ENCODE results near the gene ZNF670.
"Not testable (repeated sequence)": the region's sequence is repeated elsewhere in the genome, so short reads cannot be mapped to it uniquely, and the experiment has no call there.

The ZNF670 gene

DNA sequence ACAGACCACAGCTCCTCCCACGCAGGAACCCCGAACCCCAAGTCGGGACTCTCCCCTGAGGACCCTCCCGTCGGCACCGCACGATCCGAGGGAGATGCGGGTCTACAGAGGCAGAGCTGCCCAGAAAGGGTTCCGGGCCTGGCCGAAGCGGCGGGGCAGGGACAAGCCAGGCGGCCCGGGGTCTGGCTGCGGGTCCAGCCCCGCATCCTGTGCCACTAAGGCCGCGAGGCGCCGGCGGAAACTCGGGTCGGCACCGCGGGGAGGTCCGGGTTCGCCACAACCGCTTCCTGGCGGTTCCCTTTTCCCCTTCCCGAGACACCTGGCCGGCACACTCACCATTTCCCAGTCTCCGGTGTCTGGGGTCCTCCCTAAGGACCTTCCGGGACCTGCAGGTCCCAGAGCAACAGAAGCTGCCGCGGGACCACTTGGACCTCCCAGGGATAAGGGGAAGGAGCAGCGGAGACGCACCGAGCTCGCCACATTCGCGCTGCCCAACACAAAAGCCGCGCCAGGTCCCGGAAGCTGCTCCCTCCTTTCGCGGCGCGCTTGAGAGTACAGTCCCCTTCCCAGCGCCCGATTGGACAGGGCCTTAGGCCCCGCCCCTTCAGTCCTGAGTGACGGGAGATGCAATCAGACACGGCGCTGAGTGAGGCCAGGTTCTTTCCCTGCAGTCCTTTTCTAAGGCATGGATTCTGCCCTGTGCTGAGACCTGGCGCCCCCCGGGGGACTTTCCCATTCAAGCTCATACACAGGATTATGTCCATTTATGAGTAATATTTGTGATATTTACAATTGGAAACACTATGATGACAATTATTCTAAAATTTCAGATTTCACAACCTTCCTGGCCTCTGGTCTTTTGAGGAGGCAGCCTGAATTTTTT, at the start of gene ZNF670:
ZNF670 (minus strand) TSS at position 554 of the 883 bp plus-strand sequence; CDS start at position 339, 215 bp downstream.
- peak; percentile 74 to 85 for DNase-seq

DNA sequence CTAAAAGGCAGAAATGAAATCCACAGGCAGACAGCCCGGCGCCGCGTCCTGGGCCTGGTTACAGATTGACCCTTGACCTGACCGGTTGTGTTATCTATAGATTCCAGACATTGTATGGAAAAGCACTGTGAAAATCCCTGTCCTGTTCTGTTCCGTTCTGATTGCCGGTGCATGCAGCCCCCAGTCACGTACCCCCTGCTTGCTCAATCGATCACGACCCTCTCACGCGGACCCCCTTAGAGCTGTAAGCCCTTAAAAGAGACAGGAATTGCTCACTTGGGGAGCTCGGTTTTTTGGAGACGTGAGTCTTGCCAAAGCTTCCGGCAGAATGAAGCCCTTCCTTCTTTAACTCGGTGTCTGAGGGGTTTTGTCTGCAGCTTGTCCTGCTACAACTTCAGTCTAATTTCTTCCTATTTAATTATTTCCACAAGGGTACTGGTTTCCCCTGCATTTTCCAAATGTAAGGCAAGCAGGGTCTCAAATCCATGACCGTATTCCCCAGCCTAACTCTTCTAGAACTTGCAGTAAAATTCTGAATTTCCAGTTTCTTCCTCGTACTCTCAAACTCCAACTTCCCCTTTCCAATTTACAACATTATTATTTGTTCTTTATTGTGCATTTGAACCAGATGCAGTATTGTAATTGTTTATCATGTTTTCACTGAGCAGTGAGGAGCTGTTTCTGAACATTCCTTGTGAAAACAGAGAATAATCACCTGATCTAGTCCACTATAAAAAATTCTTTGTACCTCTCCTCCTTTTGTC, 49.1 kb upstream of the ZNF670 start:
- peak in 1 of 2 donors; percentile 20 for DNase-seq

DNA sequence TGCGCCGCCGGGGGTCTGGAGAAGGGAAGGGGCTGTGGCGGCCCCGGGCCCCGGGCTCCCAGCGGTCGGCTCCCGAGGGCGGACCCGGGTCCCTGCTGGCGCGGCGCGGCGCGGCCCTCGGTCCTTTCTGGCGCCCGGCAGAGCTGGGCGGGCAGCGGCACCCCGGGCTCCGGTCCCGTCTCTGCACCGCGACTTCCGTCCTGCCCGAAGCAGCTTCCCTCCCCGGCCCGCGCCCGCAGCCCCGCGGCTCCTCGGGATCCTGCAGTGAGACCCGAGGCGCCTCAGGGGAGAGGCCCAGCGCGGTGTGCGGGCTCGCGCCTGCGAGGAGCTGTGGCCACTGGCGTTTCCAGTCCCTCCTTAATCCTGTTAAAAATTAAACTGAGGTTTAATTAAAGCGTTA, 48.0 kb upstream of the ZNF670 start:
- not testable (repeated sequence) for DNase-seq

DNA sequence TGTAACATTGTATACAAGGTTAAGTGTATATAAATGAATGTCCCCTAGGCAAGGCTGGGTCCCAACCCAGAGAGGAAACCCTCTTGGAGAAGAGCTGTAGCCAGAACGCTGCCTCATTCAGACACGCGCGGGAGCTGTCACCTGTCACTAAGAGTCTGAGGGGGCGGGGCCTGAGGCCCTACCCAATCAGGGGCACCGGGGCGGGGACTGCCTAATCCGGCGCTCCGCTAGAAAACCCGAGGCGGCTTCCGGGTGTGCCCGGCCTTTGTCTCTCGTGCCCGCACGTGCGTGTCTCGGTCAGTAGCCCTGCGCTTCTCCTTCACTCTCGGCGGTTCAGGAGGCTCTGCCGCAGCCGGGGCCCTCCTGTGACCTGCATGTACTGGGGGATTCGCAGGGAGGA, 47.6 kb upstream of the ZNF670 start:
- not testable (repeated sequence) for DNase-seq

DNA sequence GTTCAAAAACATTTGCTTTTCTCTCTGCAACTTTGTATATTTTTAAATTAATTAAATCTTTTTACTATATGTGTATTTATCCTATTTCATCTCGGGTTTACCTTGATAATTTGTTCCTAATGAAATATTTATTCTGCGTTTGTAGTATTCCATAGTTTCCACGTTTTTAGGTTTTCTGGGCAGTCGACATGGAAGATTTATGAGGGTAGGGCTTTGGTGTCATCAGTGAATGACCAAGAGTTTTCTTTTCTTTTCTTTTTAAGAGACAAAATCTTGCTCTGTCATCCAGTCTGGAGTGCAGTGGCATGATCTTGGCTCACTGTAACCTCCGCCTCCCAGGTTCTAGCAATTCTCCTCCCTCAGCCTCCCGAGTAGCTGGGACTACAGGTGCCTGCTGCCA, 42.8 kb upstream of the ZNF670 start:
- DNase-seq, result no peak

DNA sequence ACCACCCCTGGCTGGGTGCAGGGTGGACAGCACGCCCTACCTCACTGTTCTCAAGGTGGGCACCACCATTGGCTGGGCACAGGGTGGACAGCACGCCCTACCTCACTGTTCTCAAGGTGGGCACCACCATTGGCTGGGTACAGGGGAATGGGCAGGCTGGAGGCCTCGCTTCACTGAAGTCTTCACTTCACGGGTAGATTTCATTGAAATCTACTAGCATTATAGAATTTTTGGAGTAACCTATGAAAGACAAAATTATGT, 41.7 kb upstream of the ZNF670 start:
- DNase-seq, result not testable (repeated sequence)

DNA sequence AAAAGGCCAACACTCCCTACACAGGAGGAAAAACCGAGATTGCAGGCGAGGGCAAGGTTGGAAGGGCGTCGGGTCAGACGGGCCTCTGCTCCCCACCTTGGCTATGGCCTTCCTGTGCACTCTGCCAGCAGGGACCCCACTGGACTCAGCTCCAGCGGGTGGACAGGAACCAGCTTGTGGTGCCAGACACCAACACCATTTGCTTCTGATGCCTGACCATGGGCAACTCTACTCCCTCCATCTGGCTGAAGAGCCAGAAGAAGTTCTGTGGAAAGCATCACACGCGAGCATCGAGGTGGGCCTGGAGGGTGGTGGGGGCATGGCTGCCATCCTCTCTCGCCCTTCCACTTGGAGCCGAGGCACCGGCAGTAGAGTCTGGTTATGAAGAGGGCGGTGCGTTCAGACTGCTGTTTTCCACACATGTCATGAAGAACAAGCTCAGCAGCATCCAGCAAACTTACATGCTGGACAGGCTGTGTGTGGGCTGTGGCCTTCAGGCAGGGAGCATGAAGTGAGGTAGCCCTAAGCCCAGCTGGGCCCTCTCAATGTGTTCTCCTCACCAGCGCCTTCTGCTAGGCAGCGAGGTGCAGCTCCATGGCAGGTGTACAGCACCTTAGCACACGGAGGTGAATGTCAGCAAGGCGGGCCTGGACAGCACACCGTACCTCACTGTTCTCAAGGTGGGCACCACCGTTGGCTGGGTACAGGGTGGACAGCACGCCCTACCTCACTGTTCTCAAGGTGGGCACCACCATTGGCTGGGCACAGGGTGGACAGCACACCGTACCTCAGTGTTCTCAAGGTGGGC, 41.2 kb upstream of the ZNF670 start:
- no peak for DNase-seq

DNA sequence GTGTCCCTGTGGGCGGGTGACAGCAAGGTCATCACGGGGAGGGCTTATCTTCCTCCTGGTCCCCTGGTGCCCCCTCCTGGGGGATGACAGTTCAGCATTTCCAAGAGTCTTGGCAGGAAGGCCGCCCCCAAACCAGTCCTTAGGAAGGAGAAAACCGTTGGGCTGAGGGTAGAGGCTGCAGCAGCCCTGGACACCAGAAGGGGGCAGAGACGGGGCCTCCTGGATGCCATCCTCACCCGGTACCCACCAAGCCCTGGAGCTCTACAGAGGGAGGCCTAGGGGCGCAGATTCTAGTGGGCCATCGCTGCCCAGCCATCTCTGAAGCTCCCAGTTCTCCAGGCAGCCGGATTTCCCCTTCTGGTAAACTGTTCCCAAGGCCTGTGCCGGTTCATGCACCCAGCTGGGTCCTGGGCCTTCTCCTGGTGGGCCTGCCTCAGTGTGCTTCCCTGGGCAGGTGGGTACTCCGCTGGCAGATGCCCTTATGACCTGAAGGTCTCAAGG, 40.4 kb upstream of the ZNF670 start:
- DNase-seq, result no peak

DNA sequence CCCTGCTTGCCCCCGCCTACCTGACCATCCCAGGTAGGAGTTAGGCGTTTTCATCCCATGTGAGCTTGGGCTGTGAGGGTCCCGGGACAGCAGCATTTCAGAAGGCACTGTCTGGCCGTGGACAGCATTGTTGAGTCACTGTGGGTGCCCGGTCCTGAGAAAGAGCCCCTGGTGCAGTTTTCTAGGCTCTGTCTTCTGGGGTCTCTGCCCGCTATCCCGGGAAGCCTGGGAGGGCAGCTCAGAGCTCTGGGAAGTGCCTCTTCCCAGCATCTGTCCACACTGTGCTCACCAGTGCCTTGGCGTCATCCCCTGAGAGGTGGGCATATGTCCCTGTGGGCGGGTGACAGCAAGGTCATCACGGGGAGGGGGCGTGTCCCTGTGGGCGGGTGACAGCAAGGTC, 36.9 kb upstream of the ZNF670 start:
- no peak for DNase-seq

DNA sequence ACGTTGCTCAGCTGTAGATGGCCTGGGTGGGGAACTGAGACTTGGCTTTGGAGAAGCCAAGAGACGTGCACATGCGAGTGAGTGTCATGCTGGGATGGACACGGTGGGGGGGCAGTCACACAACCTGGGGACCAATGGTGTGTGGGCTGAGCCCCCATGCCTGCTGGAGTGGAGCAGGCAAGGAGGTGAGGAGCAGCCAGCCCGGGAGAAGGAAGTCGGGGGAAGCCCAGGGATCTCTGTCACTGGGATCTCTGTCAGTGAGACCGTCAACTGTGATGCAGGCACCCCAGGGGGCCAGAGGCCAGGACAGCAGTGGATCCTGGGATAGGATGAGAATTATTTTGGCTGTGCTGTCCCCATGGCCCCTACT, 36.5 kb upstream of the ZNF670 start:
- DNase-seq, result no peak

DNA sequence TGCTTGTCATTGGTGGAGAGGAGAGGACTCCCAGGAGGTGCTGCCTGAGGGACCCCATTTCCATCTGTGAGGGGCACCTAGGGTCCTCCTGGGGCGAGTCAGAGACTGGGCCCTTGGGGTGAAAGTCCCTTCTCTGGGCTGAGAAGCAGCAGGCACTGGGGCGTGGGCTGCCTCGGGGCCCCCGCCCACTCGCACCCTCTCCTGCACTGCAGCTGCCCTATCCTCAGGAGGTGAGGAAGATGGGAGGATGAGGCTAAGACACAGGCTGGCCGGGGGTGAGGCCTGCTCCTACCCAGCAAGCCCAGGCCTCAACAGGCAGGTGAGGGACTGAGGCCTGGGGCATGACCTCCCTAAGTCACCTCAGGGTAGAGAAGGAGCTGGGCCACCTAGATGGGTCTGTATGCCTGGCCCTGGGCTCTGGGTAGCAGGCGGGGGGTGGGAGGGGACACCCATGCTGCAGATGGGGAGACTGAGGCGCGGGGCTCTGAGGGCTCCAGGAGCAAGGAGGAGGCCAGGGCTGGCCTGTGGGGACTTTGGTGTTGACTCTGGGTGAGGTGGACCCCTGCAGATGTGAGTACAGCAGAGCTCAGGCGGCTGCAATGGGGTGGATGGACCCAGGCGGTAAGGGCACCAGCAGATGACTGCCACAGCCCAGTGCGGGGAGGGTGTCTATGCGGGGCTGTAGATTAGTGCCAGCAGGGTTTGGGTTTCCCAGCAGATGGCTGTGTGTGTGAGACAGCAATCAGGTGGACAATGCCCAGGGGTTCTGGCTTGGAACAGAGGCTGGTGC, 35.9 kb upstream of the ZNF670 start:
- no peak for DNase-seq

DNA sequence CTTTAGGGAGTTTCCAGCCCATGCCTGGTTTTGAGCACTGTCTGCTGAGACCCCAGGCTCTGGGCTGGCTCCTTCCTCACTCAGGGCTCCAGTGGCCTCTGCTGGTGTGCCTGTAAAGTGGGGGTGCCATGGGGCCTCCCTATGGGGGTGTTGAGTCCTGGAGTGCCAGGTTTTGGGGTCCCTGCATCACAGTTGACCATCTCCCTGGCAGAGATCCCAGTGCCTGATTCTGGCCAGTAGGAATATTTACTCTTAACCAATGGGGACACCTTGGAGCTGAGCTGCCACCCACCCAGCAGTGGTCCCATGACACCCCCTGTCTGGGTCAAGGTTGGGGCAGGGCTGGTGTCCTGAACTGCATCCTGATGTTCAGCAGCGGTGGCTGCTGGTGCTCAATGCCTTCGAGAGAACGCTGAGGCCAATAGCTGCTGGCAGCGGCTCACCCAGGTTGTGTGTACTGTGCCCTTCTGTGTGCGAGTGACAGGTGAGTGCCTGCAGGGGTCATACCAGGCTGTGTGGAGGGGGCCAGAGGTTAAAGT, 35.2 kb upstream of the ZNF670 start:
- no peak for DNase-seq

DNA sequence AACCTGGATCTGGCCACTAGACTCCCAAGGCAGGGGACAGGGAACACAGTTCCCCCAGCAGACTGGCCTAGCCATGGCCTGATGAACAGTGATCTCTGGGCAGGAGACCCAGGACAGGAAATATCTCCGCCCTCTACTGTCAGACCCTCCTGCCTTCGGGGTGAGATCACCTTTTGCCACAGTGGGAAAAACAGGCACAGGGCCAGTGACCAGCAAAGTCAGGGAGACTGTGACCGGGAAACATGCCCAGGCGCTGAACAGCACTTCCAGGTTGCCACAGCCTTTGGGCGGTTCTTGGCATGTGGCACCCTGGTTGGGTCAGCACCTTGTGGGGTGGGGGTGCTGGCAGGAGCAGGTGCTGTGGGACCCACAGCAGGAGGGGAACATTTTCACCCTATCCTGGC, 34.5 kb upstream of the ZNF670 start:
- DNase-seq, result no peak

DNA sequence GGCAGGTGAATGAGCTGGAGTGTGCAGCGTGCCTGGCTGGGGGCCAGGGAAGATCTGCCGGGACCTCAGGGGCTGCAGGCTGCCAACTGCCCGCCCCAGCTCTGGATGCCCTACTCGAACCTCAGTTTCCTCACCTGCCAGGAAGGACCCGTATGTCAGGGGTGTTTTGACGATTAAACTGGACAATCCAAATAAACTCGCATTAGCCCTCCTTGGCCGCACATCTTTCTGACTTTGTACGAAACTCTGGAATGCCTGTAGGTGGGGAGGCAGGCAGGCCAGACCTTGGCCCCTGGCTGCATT, 33.8 kb upstream of the ZNF670 start:
- DNase-seq, result no peak

DNA sequence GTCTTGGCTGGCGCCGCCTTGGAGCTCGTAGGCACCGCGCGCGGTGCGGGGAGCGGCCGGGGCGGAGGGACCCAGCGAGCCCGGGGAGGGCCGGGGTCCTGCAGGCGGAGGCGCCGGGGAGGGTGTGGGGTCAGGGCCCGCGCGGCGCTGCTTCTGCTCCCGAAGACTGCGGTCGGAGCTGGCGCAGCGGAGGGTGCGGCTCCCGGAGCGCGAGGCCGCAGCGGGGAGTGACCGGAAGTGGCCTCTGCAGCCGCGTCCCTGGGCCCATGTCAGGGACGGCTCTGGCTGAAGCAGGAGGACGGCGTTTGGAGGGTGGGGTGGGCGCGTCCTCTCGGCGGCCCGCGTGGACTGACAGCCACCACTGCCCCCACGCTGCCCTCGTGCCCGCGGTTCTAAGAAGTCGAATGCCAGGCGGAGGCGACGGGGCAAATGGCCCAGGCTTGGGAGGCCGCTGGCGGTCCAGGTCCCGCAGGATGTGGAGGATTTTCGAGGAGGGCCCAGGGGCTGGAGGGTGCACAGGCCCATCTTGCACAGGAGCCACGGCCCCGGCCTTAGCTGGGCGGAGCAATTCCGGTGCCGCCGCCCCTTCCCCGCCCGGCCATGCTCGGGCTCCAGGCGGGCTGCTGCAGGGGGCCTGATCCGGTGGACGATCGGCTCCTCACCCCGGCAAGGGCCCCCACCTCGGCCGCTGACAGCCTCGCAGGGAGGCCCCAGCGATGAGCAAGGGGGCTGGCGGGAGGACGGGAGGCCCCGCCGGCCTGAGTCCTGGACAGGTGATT, 33.3 kb upstream of the ZNF670 start:
- DNase-seq, result no peak

DNA sequence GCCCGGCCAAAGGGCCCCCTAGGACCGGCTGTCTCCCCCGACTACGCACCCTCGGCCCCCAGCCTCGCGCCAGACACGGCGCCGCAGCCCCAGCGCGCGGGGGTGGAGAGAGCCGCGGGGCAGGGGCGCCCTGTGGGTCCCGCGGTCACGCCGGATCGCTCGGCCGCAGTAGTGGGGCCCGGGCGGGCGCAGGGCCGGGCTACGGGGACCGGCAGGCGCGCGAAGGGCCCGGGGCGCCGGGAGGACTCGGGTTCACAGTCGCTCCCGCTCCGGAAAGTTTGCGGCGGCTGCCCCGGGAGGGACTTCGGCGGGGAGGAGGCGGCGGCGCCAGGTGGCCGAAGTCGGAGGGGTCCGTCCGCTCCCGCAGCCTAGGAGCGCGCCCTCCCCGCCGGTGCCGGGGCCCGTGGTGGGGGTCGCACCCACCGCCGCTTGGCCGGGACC, 32.7 kb upstream of the ZNF670 start:
- no peak for DNase-seq

DNA sequence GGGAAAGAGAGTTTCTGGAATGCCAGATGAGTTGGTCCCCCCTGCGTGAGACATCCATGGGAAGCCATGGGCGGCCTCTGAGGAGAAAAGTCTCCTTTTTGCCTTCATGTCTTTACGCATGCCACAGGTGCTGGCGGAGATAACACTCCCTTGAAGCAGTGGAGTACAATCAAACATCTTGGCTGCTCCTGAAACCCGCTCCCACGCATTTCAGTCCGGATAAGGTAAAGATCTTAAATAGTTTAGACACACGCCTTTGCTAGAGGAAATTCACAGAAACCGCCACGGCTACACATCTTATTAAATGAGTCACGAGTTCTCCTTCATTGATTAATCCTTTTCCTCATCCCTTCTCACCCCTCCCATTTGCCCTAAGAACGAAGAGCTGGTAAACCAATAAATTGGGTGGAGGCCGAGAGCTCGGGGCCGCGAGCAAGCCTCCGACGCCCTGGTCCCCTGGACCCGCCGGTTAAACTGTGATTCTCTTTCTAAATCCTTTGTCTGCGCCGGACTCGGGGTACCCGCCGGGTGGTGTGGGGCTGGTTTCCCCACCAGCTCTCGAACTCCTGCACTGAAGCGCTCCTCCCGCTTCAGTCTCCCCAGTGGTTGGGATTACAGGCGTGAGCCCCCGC, 32.1 kb upstream of the ZNF670 start:
- DNase-seq, result no peak

DNA sequence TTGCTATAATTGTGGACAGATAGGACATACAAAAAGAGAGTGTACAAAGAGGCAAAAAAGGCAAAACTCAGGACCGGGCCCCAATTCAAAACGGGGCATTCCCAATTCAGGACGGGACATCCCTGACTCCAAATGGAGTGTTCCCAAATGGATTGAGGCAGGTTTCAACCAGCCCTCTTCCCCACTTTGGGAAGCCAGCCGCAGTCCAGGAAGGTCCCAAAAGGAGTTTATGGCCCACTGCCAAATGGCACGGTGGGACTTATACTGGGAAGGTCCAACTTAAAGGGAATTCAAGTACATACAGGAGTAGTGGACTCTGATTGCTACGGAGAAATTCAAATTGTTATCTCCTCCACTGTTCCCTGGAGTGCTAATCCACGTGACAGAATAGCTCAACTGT, 29.1 kb upstream of the ZNF670 start:
- DNase-seq, result no peak

DNA sequence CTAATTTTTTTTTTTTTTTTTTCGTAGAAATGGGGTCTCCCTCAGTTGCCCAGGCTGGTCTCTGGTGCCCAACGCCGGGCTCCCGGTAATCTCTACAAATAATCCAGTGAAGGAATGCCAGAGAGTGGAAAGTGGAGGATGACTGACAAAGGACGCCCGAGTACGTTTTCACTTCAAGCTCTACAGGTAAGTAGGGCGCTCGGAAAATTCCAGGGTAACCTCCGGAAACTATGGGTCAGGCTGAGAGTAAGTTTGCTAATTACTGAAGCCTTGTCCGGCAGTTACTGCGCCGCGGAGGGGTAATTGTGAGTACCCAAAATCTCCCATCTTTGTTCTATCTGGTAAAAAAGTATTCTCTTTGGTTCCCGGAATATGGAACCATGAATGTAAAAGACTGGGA, 27.4 kb upstream of the ZNF670 start:
- no peak for DNase-seq

DNA sequence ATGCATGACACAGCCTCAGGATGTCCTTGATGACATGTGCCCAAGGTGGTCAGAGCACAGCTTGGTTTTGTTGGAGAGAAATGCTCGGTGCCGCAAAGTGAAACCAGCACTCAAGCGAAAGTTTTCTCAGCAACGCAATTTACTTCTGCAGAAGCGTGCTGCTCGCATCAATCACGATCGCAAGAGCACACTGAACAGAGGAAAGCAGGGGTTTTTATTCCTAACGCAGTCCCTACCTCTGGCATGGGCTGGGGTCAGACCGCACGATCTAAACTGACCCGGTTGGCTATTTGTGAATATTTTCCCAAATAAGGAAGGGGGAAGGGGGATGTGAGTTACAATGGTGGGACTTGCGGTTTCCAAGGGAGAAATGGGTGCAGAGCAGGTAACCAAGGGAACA, 26.4 kb upstream of the ZNF670 start:
- no peak for DNase-seq

Data from bone marrow (tissue), 2 donors.